Glutamatergic neuron (in vitro differentiated cells): ENCODE measurements around the gene DTNB. TPM values are rescaled to one million over a fixed set of nuclear protein-coding genes. Genes with fewer than 3 reads are reported as not detected.

Experiments used
- DNase-seq: peaks from one replicate; pipeline ENCODE4 v3.0.0; 2022
- H3K27ac Mint-ChIP-seq: one replicate; pipeline ENCODE4 v1.8.0; 2020; ENCODE audit warnings: mild to moderate bottlenecking, mixed read lengths, inconsistent platforms; ENCODE audit not compliant: unreplicated experiment
- H3K27me3 Mint-ChIP-seq: one replicate; pipeline ENCODE4 v1.8.0; 2020; ENCODE audit warnings: mild to moderate bottlenecking, moderate library complexity, mixed read lengths, inconsistent platforms; ENCODE audit not compliant: unreplicated experiment
- H3K36me3 Mint-ChIP-seq: one replicate; pipeline ENCODE4 v1.8.0; 2020; ENCODE audit warnings: mild to moderate bottlenecking, mixed read lengths, inconsistent platforms; ENCODE audit not compliant: unreplicated experiment
- H3K4me1 Mint-ChIP-seq: one replicate; pipeline ENCODE4 v1.8.0; 2020; ENCODE audit warnings: mild to moderate bottlenecking, low read depth, mixed read lengths, inconsistent platforms; ENCODE audit not compliant: unreplicated experiment
- H3K4me3 Mint-ChIP-seq: one replicate; pipeline ENCODE4 v1.8.0; 2020; ENCODE audit warnings: mild to moderate bottlenecking, mixed read lengths, inconsistent platforms; ENCODE audit not compliant: unreplicated experiment
- H3K9me3 Mint-ChIP-seq: one replicate; pipeline ENCODE4 v1.8.0; 2020; ENCODE audit warnings: mild to moderate bottlenecking, moderate library complexity, mixed read lengths, inconsistent platforms; ENCODE audit not compliant: unreplicated experiment
- CTCF ChIP-seq: fragments of 200-600 bp; sonication (generic); IDR thresholded peaks from one replicate; pipeline ENCODE4 v1.5.0; 2021; ENCODE audit not compliant: partially characterized antibody, unreplicated experiment
- total RNA-seq: library from RNA; stranded (reverse); fragmentation: NEBNext Ultra II Directional; extraction: Animal tissue kit (Norgen Biotek cat#: 25700); gene quantifications from one replicate; pipeline ENCODE4 v1.2.1, GENCODE V29; 2021; ENCODE audit not compliant: unreplicated experiment

Gene DTNB
- total RNA-seq, 1 donor from 2014 or later = 41.7 TPM

DNA sequence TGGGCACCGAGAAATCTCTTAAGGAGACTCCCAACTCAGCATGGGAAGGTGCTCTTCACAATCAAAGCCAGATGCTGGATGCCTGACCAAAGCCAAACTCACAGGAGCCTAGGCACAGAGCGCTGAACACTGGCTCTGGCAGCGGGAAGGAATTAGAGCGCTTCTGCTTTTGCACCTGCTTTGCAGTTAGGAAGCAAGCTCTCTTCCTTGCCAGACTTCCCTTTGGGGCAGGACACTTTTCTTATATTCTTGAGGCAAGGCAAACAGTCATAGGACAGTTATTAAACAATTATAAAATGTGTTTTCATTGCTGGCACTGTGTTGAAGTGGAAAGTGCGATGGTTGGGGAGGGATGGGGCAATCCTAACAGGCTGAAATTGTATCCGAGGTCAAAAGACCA is 252.1 kb downstream of the DTNB start:
- no peaks in the 10 kb centered on the region for H3K9me3 Mint-ChIP-seq

DNA sequence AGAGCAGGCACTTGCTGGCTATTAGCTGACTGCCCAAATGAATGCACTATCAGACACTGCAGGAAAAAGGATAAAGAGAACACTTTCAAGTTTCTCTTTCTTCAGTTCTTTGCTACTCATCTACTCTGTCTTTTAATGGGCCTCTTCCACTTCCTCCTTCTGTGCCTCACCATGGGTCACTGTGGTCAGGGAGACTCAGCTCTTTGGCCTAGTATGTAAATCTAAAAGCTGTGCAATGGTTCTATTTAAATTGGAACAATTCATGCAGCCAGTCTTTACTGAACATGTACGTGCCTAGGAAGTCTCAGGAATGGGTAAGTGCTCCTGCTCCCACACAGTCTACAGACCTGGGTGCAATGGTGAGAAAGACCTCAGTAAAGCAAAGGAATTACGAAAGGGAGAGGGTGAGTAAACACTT is 252.5 kb downstream of the DTNB start:
- no peak overlapping the region for H3K27ac Mint-ChIP-seq
- DNase-seq = no peak
- no peak overlapping the region for H3K4me3 Mint-ChIP-seq
- peaks cover 7% of the 10 kb centered on the region for H3K4me1 Mint-ChIP-seq
- no peaks in the 10 kb centered on the region for H3K27me3 Mint-ChIP-seq
- H3K9me3 Mint-ChIP-seq = no peaks in the 10 kb centered on the region
- TF ChIP-seq CTCF = no peak
- peaks cover 9% of the 10 kb centered on the region for H3K36me3 Mint-ChIP-seq

More for the DNA sequence above, 252.1 kb downstream of the DTNB start:
- no peaks in the 10 kb centered on the region for H3K27me3 Mint-ChIP-seq
- no peak for DNase-seq
- H3K27ac Mint-ChIP-seq = no peak overlapping the region
- no peak overlapping the region for H3K4me3 Mint-ChIP-seq
- H3K36me3 Mint-ChIP-seq = peaks cover 9% of the 10 kb centered on the region
- H3K4me1 Mint-ChIP-seq = peaks cover 7% of the 10 kb centered on the region
- TF ChIP-seq CTCF = no peak

DNA sequence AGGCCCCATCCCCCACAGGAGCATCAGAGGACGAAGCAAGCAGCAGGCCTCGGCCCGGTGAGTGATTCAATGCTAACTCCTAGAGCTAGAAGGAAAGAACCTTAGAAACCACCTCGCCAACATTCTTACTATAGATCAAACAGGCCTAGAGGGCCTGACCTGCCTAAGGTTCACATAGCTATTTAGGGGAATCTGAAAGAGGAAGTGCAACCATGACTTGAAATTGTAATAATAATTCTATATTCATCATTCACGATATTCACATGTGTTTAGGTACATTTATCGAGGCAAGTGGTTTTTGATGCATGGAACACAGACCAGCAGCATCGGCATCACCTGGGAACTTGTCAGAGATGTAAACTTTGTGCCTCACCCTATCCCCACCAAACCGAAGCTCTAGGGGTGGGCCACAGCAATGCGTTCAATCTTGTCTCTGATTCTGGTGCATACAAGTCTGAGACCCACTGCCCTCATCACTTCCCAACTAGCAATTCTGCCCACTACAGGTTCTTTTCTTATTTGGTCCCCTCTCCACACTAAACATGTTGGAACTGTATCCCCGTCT is 253.6 kb downstream of the DTNB start:
- no peaks in the 10 kb centered on the region for H3K27me3 Mint-ChIP-seq
- peaks cover 9% of the 10 kb centered on the region for H3K36me3 Mint-ChIP-seq
- TF ChIP-seq CTCF = no peak
- H3K4me3 Mint-ChIP-seq = no peak overlapping the region
- DNase-seq = no peak
- peaks cover 7% of the 10 kb centered on the region for H3K4me1 Mint-ChIP-seq
- H3K9me3 Mint-ChIP-seq = no peaks in the 10 kb centered on the region
- H3K27ac Mint-ChIP-seq = no peak overlapping the region

- Mint-ChIP-seq H3K27ac (no peak overlapping the region), H3K27me3 (no peaks in the 10 kb centered on the region), H3K9me3 (no peaks in the 10 kb centered on the region), H3K4me3 (no peak overlapping the region), H3K4me1 (peaks cover 7% of the 10 kb centered on the region), H3K36me3 (peaks cover 9% of the 10 kb centered on the region)
- TF ChIP-seq CTCF = no peak
- no peak for DNase-seq
These were observed 254.3 kb downstream of the DTNB start for GRCh38 chr2:25418944-25419677.

DNA sequence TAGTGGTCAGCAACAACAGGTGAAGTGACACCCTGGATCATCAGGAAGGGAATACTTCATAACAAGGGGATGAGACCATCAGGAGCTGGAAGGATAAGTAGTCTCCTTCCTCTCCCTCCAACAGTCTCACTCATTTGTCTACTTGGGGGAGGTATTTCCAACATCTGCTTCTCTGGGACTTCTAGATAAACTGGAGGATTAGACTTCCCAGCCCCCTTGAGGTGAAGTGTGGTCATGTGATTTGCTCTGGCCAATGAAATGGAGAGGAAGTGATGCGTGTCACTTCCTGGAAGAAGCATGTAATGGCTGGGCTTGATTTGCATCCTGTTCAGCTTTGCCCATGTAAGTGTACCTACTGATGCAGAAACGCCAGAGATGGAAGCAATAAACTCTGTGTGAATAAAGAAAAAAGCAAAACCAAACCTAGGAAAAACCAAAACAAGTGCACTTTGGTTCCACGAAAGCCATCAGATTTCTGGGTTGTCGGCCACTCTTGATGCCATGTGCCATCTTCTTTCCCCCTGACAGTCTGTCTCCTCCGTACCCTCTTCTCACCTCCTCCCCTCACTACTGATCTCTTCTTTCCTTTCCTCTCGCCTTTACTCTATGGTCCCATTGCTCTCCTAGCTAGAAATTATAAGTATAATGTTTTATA is 255.5 kb downstream of the DTNB start:
- TF ChIP-seq CTCF = no peak
- Mint-ChIP-seq H3K4me1 (peaks cover 7% of the 10 kb centered on the region), H3K9me3 (no peaks in the 10 kb centered on the region), H3K4me3 (no peak overlapping the region), H3K27me3 (no peaks in the 10 kb centered on the region), H3K27ac (no peak overlapping the region), H3K36me3 (peaks cover 9% of the 10 kb centered on the region)
- no peak for DNase-seq
